MG63 (cell line): ENCODE results near the gene ING2. TPM values are rescaled to one million over a fixed set of nuclear protein-coding genes. Genes with fewer than 3 reads are reported as not detected.
A peak's percentile ranks its signal among the peaks of the same experiment; 100 is the strongest.
"Not testable (repeated sequence)": the region's sequence is repeated elsewhere in the genome, so short reads cannot be mapped to it uniquely, and the experiment has no call there.

Experiments
- DNase-seq: peaks from one replicate; pipeline ENCODE4 v3.0.0-alpha.2; 2020
- H3K27me3 ChIP-seq: fragments of 250-450 bp; sonication (Bioruptor Pico); 2 replicates; pipeline ENCODE4 v1.5.1; 2020; ENCODE audit warnings: mild to moderate bottlenecking, moderate library complexity
- H3K36me3 ChIP-seq: fragments of 250-450 bp; sonication (Bioruptor Pico); 2 replicates; pipeline ENCODE4 v1.5.1; 2020; ENCODE audit warnings: mild to moderate bottlenecking, moderate library complexity
- H3K4me3 ChIP-seq: fragments of 250-450 bp; sonication (Bioruptor Pico); 2 replicates; pipeline ENCODE4 v1.5.1; 2020; ENCODE audit warnings: mild to moderate bottlenecking, moderate library complexity
- H3K9me3 ChIP-seq: fragments of 250-450 bp; sonication (Bioruptor Pico); 2 replicates; pipeline ENCODE4 v1.5.1; 2020; ENCODE audit warnings: mild to moderate bottlenecking, moderate library complexity
- total RNA-seq: library from RNA; depleted of rRNA; stranded (reverse); fragments of >200 nt; shearing (Covaris generic); gene quantifications from 2 replicates; pipeline ENCODE4 v1.2.3, GENCODE V29; 2014; ENCODE audit warnings: low replicate concordance; rRNA removed

ING2 gene
- total RNA-seq = 8.0 and 20.0 TPM in 2 replicates

DNA sequence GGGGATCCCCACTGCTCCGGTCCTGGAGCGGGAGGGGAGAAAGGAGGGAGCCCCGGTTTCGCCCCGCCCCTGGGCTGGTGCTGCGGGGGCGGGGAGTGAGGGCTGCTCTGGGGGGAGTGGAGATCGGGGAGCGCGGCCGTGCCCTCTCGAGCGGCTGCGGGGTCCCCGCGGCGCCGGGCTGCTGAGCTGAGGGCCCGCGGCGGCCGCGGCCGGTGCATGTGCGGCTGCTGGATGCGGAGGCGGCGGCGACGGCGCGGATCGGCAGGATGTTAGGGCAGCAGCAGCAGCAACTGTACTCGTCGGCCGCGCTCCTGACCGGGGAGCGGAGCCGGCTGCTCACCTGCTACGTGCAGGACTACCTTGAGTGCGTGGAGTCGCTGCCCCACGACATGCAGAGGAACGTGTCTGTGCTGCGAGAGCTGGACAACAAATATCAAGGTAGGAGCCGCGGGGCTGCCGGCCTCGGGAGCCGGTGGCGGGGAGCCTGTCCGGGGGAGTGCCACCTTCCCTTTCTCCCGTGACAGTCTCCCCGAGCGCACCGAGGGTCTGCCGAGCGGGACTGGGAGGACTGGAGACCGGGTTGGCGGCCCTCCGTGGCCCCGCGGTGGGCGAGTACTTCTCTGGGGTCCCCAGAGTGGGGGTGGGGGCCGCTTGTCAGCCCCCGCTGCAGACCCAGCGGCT is at the start of gene ING2:
TSS of gene ING2 (plus strand) at position 129 of the 681 bp plus-strand sequence. CDS start at position 267, 138 bp downstream.
- Histone ChIP-seq H3K27me3 (no peaks in the 10 kb centered on the region), H3K36me3 (no peaks in the 10 kb centered on the region; the same call in 1 of the 2 replicates), H3K4me3 (peak within 1 kb of the TSS; percentile 90), H3K9me3 (no peaks in the 10 kb centered on the region)
- DNase-seq = no peak

DNA sequence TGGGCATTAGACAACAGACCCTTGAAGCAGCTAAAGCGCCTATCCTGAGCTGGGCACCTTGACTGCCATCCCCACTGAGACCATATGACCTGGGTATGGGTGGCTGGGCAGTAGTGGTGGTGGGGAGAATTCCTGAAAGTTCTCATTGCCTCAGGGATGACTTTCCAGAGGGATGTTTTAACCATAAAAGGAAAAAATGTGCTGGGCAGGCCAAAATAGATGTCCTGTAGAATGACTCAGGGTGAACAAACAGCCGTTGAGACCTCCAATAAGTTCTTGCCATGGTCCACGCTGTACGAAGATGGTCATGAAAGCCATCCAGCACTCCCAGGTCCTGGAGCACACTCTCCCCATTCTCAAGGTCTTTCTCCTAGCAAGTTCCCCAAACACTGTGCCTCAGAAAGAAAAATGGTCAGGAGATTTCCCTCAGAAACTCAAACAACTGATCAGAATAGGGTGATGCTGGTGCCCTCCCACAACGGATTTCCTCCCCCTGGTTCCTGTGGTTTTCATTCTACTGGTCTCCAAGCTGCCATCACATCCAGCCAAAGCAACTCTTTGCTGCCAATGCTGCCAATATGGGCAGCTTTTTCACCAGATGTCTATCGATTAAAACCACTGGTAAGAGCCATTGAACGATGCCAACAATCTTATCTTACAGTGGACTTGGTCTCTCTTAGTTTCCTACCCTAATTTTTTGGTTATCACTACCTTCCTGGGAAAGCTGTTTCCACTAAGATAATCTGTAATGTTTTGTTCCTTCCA is 49.2 kb upstream of the ING2 start:
- no peak for DNase-seq
- H3K27me3 ChIP-seq = no peaks in the 10 kb centered on the region

GRCh38 chr4:183458005-183458404 is 46.9 kb upstream of the ING2 start:
- H3K4me3 ChIP-seq = no peak overlapping the region
- no peaks in the 10 kb centered on the region for H3K27me3 ChIP-seq
- H3K9me3 ChIP-seq = no peaks in the 10 kb centered on the region
- H3K36me3 ChIP-seq = peaks cover 2% of the 10 kb centered on the region; the same call in 1 of the 2 replicates
- DNase-seq = no peak

More for the DNA sequence above, 49.2 kb upstream of the ING2 start:
- no peak overlapping the region for H3K4me3 ChIP-seq
- no peaks in the 10 kb centered on the region for H3K9me3 ChIP-seq
- peaks cover 2% of the 10 kb centered on the region; the same call in 1 of the 2 replicates for H3K36me3 ChIP-seq

- not testable (repeated sequence) for H3K27me3 ChIP-seq, H3K36me3 ChIP-seq, H3K4me3 ChIP-seq, H3K9me3 ChIP-seq, DNase-seq
Measured at GRCh38 chr4:183463903-183464619, 40.8 kb upstream of the ING2 start.

- H3K4me3 ChIP-seq, H3K9me3 ChIP-seq, H3K27me3 ChIP-seq, H3K36me3 ChIP-seq, DNase-seq: not testable (repeated sequence)
Measured at GRCh38 chr4:183465879-183466278, 39.0 kb upstream of the ING2 start.

- DNase-seq = no peak
- Histone ChIP-seq H3K9me3 (no peaks in the 10 kb centered on the region), H3K36me3 (no peaks in the 10 kb centered on the region), H3K27me3 (no peaks in the 10 kb centered on the region), H3K4me3 (no peak overlapping the region)
Measured at GRCh38 chr4:183467246-183467645, 37.6 kb upstream of the ING2 start.

GRCh38 chr4:183468210-183469095 is 36.4 kb upstream of the ING2 start:
- Histone ChIP-seq H3K9me3 (no peaks in the 10 kb centered on the region), H3K27me3 (no peaks in the 10 kb centered on the region), H3K36me3 (no peaks in the 10 kb centered on the region), H3K4me3 (no peak overlapping the region)
- no peak for DNase-seq

- H3K4me3 ChIP-seq = no peak overlapping the region
- no peaks in the 10 kb centered on the region for H3K9me3 ChIP-seq
- no peak for DNase-seq
- no peaks in the 10 kb centered on the region for H3K27me3 ChIP-seq
- no peaks in the 10 kb centered on the region for H3K36me3 ChIP-seq
Measured at GRCh38 chr4:183469285-183469684, 35.6 kb upstream of the ING2 start.

GRCh38 chr4:183469936-183470335 is 34.9 kb upstream of the ING2 start:
- no peak for DNase-seq
- Histone ChIP-seq H3K9me3 (no peaks in the 10 kb centered on the region), H3K4me3 (no peak overlapping the region), H3K27me3 (no peaks in the 10 kb centered on the region), H3K36me3 (no peaks in the 10 kb centered on the region)

GRCh38 chr4:183470821-183471220 is 34.0 kb upstream of the ING2 start:
- DNase-seq = no peak
- no peaks in the 10 kb centered on the region for H3K9me3 ChIP-seq
- no peaks in the 10 kb centered on the region for H3K27me3 ChIP-seq
- no peak overlapping the region for H3K4me3 ChIP-seq
- H3K36me3 ChIP-seq = no peaks in the 10 kb centered on the region

- Histone ChIP-seq H3K27me3 (no peaks in the 10 kb centered on the region), H3K36me3 (no peaks in the 10 kb centered on the region), H3K4me3 (no peak overlapping the region), H3K9me3 (no peaks in the 10 kb centered on the region)
- peak; percentile 61 for DNase-seq
Measured at GRCh38 chr4:183471946-183472708, 32.7 kb upstream of the ING2 start.

- H3K36me3 ChIP-seq = no peaks in the 10 kb centered on the region
- H3K9me3 ChIP-seq = no peaks in the 10 kb centered on the region
- H3K27me3 ChIP-seq = no peaks in the 10 kb centered on the region
- no peak overlapping the region for H3K4me3 ChIP-seq
- DNase-seq = no peak
Measured at GRCh38 chr4:183478123-183478522, 26.7 kb upstream of the ING2 start.

GRCh38 chr4:183478926-183479325 is 25.9 kb upstream of the ING2 start:
- Histone ChIP-seq H3K4me3 (no peak overlapping the region), H3K36me3 (no peaks in the 10 kb centered on the region), H3K9me3 (no peaks in the 10 kb centered on the region), H3K27me3 (no peaks in the 10 kb centered on the region)
- no peak for DNase-seq

- not testable (repeated sequence) for H3K4me3 ChIP-seq, DNase-seq, H3K27me3 ChIP-seq, H3K9me3 ChIP-seq, H3K36me3 ChIP-seq
Measured at GRCh38 chr4:183482515-183483095, 22.3 kb upstream of the ING2 start.

DNA sequence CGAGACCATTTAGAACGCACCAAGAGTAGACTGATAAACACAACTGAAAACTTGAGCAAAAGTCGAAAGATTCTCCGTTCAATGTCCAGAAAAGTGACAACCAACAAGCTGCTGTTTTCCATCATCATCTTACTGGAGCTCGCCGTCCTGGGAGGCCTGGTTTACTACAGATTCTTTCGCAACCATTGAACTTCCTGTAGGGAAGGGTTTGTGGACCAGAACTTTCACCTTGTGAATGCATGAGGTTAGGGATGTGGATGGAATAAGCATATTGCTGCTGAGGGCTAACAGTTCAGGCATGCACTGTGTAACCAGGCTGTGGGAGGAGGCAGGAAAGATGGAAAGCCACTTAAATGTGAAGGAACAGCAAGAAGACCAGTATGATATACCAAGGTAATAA is 20.9 kb upstream of the ING2 start:
- H3K4me3 ChIP-seq = no peak overlapping the region
- no peaks in the 10 kb centered on the region for H3K9me3 ChIP-seq
- DNase-seq = no peak
- H3K36me3 ChIP-seq = no peaks in the 10 kb centered on the region
- no peaks in the 10 kb centered on the region for H3K27me3 ChIP-seq
